ENCODE data around the gene CEP68. TPM values are rescaled to one million over a fixed set of nuclear protein-coding genes. Genes with fewer than 3 reads are reported as not detected.

CEP68 gene
- total RNA-seq, 4 donors from 2014 or later, result 18.5 to 27.5 (median 25.3) TPM

GRCh38 chr2:65022189-65022588 lies 34.0 kb upstream of the CEP68 start:
- intact Hi-C loops (cut with DNase I; ENCODE audit: low total_unique reads), result no loop called here
- WGBS, 2 donors, result 91 to 93% methylated on average over 6 of the region's 6 CpGs
- no peak overlapping the region for H3K4me3 ChIP-seq (ENCODE audit: low read depth, poor library complexity, severe bottlenecking)
- no peak for DNase-seq (ENCODE audit: low spot score in 2 of 2)
- no peak for TF ChIP-seq POLR2A (IDR thresholded peaks at IDR 0.05)
- TF ChIP-seq CTCF (IDR thresholded peaks at IDR 0.05), result no peak

DNA sequence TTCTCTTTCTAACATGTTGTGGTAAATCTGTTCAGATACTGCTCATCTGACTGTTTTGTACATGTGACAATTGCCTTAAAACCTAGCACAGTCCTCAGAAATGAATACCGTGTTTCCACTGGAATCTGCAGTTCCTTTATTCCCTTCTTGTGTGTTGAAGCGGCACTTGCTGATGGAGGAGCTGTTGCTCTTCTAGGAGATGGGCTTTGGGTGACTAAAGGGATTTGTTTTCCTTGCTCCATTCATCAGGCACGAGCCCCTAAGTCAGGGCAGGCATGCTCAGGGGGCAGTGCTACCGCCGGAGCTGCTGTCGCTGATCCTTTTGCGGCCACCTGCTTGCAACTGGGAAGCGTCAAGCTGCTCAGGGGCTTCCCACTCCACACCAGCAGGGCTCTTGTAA lies 32.5 kb upstream of the CEP68 start:
- 84 to 87% methylated on average over 8 of the region's 8 CpGs for WGBS, 2 donors
- no peak for DNase-seq (ENCODE audit: low spot score in 2 of 2)
- H3K4me3 ChIP-seq (ENCODE audit: low read depth, poor library complexity, severe bottlenecking), result no peak overlapping the region
- TF ChIP-seq CTCF (IDR thresholded peaks at IDR 0.05) (no peak), POLR2A (IDR thresholded peaks at IDR 0.05) (no peak)
- intact Hi-C loops (cut with DNase I; ENCODE audit: low total_unique reads), result no loop called here

GRCh38 chr2:65024149-65024829 lies 31.9 kb upstream of the CEP68 start:
- DNase-seq (ENCODE audit: low spot score in 2 of 2), result no peak
- TF ChIP-seq CTCF (IDR thresholded peaks at IDR 0.05), result no peak
- TF ChIP-seq POLR2A (IDR thresholded peaks at IDR 0.05), result no peak
- intact Hi-C loops (cut with DNase I; ENCODE audit: low total_unique reads), result no loop called here
- WGBS, 2 donors, result 49 to 53% methylated on average over 7 of the region's 7 CpGs
- H3K4me3 ChIP-seq (ENCODE audit: low read depth, poor library complexity, severe bottlenecking), result no peak overlapping the region

DNA sequence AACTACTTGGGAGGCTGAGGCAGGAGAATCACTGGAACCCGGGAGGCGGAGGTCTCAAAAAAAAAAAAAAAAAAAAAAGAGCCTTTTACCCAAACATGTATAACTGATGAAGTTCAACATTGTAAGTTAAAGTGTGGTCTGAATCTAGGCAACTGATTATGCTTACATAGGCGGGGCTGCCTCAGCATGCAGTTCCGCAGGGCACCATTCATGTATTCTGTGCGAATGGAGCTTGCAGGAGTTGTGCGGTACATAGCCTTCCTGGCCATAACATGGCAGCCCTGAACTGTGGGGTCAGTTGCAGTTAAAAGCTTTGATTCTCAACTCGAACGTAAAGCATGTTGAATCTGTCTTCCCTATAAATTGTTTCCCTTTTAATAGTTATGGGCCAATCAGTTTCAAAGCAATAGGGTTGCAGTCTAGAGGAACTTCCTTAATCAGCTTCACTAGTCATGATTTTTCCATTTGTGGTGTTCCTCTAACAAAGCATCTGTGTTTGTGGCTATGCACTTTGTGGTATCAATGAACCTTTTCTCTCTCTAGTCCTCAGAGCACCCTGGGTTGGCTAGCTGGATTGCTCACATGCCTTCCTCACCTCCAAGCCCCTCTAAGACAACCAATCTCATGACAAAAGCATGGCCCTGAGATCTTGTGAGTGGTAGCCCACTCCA lies 30.6 kb upstream of the CEP68 start:
- H3K4me3 ChIP-seq (ENCODE audit: low read depth, poor library complexity, severe bottlenecking), result no peak overlapping the region
- DNase-seq (ENCODE audit: low spot score in 2 of 2), result no peak
- WGBS, 2 donors, result 82 to 91% methylated on average over 8 of the region's 8 CpGs
- TF ChIP-seq CTCF (IDR thresholded peaks at IDR 0.05), result no peak
- no peak for TF ChIP-seq POLR2A (IDR thresholded peaks at IDR 0.05)
- intact Hi-C loops (cut with DNase I; ENCODE audit: low total_unique reads), result no loop called here

GRCh38 chr2:65026154-65026553 lies 30.1 kb upstream of the CEP68 start:
- intact Hi-C loops (cut with DNase I; ENCODE audit: low total_unique reads), result no loop called here
- no peak for DNase-seq (ENCODE audit: low spot score in 2 of 2)
- no peak for TF ChIP-seq POLR2A (IDR thresholded peaks at IDR 0.05)
- TF ChIP-seq CTCF (IDR thresholded peaks at IDR 0.05), result no peak
- WGBS, 2 donors, result 95 to 98% methylated on average over 8 of the region's 8 CpGs
- H3K4me3 ChIP-seq (ENCODE audit: low read depth, poor library complexity, severe bottlenecking), result no peak overlapping the region
